Tibial artery (tissue), 4 donors: ENCODE data around the gene DSG1.

Source experiments
- DNase-seq, 2 donors: peaks; one replicate each; pipeline ENCODE4 v3.0.0-alpha.2; 2019
- H3K27ac ChIP-seq, 2 donors: fragments of 200-600 bp; sonication (generic) in 1 of 2; 1 replicate in 1 of 2; 2 replicates in 1 of 2; pipeline ENCODE4 v1.5.1; 2018 to 2019; ENCODE audit warnings: mild to moderate bottlenecking in 1 of 2
- H3K27me3 ChIP-seq, 2 donors: fragments of 200-600 bp; sonication (generic) in 1 of 2; one replicate each; pipeline versions ENCODE4 v1.5.1 to v1.6.0; 2016 to 2019
- H3K36me3 ChIP-seq, 3 donors: fragments of 200-600 bp; sonication (generic) in 2 of 3; one replicate each; pipeline ENCODE4 v1.5.1; 2016 to 2019; ENCODE audit warnings: mild to moderate bottlenecking in 2 of 3
- H3K4me1 ChIP-seq, 4 donors: fragments of 200-600 bp; sonication (generic) in 2 of 4; 1 replicate in 3 of 4; 2 replicates in 1 of 4; pipeline ENCODE4 v1.5.1; 2016 to 2019
- H3K4me3 ChIP-seq, 2 donors: fragments of 200-600 bp; sonication (generic) in 1 of 2; 1 replicate in 1 of 2; 2 replicates in 1 of 2; pipeline ENCODE4 v1.5.1; 2018 to 2019; ENCODE audit warnings: mild to moderate bottlenecking in 2 of 2
- H3K9me3 ChIP-seq, 3 donors: fragments of 200-600 bp; sonication (generic) in 1 of 3; one replicate each; pipeline ENCODE4 v1.5.1; 2016 to 2019
- intact Hi-C: fragments of 100-400 bp; cut with DNase I; formaldehyde crosslinking; loops from one replicate; pipeline ENCODE4 v1.15.0; 2023; ENCODE audit warnings: low total_unique reads
- TF ChIP-seq, protein P1 (sequence below), 2 experiments: fragments of 200-600 bp in 1 of 2; fragments of 450-650 bp in 1 of 2; IDR thresholded peaks; one replicate each; pipeline ENCODE4 v1.5.1; 2017 to 2019; ENCODE audit warnings: antibody characterized with exemption in 2 of 2, mild to moderate bottlenecking in 1 of 2, moderate library complexity in 1 of 2

DSG1 gene

DNA sequence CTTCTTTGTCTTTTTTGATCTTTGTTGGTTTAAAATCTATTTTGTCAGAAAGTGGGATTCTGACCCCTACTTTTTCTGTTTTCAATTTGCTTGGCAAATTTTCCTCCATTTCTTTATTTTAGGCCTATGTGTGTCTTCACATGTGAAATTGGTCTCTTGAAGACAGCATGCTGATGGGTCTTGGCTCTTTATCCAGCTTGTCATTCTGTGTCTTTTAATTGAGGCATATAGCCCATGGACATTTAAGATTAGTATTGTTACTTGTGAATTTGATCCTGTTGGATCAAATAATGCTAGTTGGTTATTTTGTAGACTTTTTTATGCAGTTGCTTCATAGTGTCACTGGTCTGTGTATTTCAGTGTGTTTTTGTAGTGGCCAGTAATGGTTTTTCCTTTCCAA lies 26.3 kb upstream of the DSG1 start:
- DNase-seq = no peak
- Histone ChIP-seq H3K27me3 (no peaks in the 10 kb centered on the region), H3K4me1 (no peaks in the 10 kb centered on the region), H3K36me3 (no peaks in the 10 kb centered on the region), H3K4me3 (no peak overlapping the region), H3K27ac (no peak overlapping the region), H3K9me3 (peaks cover 0 to 23% (median 14%) of the 10 kb centered on the region in 3 donors)
- intact Hi-C loops = no loop called here
- TF ChIP-seq, protein P1, sequence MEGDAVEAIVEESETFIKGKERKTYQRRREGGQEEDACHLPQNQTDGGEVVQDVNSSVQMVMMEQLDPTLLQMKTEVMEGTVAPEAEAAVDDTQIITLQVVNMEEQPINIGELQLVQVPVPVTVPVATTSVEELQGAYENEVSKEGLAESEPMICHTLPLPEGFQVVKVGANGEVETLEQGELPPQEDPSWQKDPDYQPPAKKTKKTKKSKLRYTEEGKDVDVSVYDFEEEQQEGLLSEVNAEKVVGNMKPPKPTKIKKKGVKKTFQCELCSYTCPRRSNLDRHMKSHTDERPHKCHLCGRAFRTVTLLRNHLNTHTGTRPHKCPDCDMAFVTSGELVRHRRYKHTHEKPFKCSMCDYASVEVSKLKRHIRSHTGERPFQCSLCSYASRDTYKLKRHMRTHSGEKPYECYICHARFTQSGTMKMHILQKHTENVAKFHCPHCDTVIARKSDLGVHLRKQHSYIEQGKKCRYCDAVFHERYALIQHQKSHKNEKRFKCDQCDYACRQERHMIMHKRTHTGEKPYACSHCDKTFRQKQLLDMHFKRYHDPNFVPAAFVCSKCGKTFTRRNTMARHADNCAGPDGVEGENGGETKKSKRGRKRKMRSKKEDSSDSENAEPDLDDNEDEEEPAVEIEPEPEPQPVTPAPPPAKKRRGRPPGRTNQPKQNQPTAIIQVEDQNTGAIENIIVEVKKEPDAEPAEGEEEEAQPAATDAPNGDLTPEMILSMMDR (IDR thresholded peaks at IDR 0.05) = no peak

- Histone ChIP-seq H3K36me3 (no peaks in the 10 kb centered on the region), H3K4me1 (no peaks in the 10 kb centered on the region), H3K4me3 (no peak overlapping the region), H3K27ac (no peak overlapping the region), H3K27me3 (no peaks in the 10 kb centered on the region), H3K9me3 (peaks cover 0 to 23% (median 14%) of the 10 kb centered on the region in 3 donors)
- TF ChIP-seq, protein P1 (IDR thresholded peaks at IDR 0.05) = no peak
- no peak for DNase-seq
- intact Hi-C loops = no loop called here
Measured at GRCh38 chr18:31294199-31294747, 23.7 kb upstream of the DSG1 start.

- intact Hi-C loops = no loop called here
- TF ChIP-seq, protein P1 (IDR thresholded peaks at IDR 0.05) = no peak
- H3K27me3 ChIP-seq = no peaks in the 10 kb centered on the region
- H3K36me3 ChIP-seq = no peaks in the 10 kb centered on the region
- peaks cover 0 to 3% (median 2%) of the 10 kb centered on the region in 3 donors for H3K9me3 ChIP-seq
- DNase-seq = no peak
- peaks cover 0 to 6% (median 2%) of the 10 kb centered on the region in 4 donors for H3K4me1 ChIP-seq
- H3K4me3 ChIP-seq = no peak overlapping the region
- no peak overlapping the region for H3K27ac ChIP-seq
Measured at GRCh38 chr18:31297248-31297647, 20.7 kb upstream of the DSG1 start.

- TF ChIP-seq, protein P1 (IDR thresholded peaks at IDR 0.05) = no peak
- H3K9me3 ChIP-seq = no peaks in the 10 kb centered on the region
- H3K4me3 ChIP-seq = no peak overlapping the region
- H3K36me3 ChIP-seq = no peaks in the 10 kb centered on the region
- H3K4me1 ChIP-seq = peaks cover 0 to 6% (median 2%) of the 10 kb centered on the region in 4 donors
- H3K27ac ChIP-seq = no peak overlapping the region
- no peaks in the 10 kb centered on the region for H3K27me3 ChIP-seq
- intact Hi-C loops = no loop called here
- DNase-seq = no peak
Measured at GRCh38 chr18:31301201-31301655, 16.7 kb upstream of the DSG1 start.

GRCh38 chr18:31302991-31303390 lies 15.0 kb upstream of the DSG1 start:
- Histone ChIP-seq H3K4me3 (no peak overlapping the region), H3K4me1 (peaks cover 0 to 6% (median 2%) of the 10 kb centered on the region in 4 donors), H3K27ac (no peak overlapping the region), H3K27me3 (no peaks in the 10 kb centered on the region), H3K36me3 (no peaks in the 10 kb centered on the region), H3K9me3 (no peaks in the 10 kb centered on the region)
- TF ChIP-seq, protein P1 (IDR thresholded peaks at IDR 0.05) = no peak
- intact Hi-C loops = no loop called here
- no peak for DNase-seq

DNA sequence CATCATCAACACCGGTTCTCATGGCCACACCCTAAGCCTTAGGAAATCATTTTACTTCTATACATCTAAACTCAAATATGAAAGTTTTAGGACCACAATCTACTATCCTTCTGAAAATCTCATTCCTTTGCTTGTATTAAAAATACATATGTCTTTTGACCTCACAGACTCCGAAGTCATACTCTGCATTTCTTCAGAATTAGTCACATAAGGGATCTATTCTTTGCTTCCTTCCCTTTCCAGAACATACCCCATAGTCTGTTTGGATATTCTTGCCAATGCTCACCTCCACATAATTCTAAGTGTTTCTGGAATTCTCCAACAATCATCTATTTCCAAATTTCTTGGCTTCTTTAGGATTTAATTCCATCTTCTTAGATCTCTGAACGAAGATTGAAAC lies 14.2 kb upstream of the DSG1 start:
- TF ChIP-seq, protein P1 (IDR thresholded peaks at IDR 0.05) = no peak
- no peak overlapping the region for H3K4me3 ChIP-seq
- peaks cover 0 to 6% (median 2%) of the 10 kb centered on the region in 4 donors for H3K4me1 ChIP-seq
- no peaks in the 10 kb centered on the region for H3K27me3 ChIP-seq
- intact Hi-C loops = no loop called here
- no peak for DNase-seq
- no peaks in the 10 kb centered on the region for H3K9me3 ChIP-seq
- H3K36me3 ChIP-seq = no peaks in the 10 kb centered on the region
- H3K27ac ChIP-seq = no peak overlapping the region
